ENCODE results near the gene PSMD11.

DNA sequence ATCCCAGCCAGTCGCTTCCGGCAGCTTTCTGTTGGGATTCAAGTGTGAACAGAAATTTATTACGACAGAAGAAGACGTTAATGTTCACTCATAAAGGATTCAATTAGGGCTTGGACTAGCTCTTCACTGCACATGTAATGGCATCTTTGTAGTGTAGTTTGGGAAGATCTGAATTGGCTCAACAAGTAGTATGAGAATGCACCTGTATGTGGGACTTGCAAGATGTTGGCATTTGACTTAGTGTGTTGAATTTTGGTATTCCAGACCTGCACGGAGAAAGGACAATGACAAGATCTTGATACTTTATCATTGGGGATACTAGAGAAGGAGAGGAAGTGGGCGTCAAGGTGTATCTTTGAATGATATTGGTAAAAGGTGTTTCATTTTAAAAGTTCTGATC is 1.2 kb downstream of the PSMD11 start:
- TF ChIP-seq, protein P1, sequence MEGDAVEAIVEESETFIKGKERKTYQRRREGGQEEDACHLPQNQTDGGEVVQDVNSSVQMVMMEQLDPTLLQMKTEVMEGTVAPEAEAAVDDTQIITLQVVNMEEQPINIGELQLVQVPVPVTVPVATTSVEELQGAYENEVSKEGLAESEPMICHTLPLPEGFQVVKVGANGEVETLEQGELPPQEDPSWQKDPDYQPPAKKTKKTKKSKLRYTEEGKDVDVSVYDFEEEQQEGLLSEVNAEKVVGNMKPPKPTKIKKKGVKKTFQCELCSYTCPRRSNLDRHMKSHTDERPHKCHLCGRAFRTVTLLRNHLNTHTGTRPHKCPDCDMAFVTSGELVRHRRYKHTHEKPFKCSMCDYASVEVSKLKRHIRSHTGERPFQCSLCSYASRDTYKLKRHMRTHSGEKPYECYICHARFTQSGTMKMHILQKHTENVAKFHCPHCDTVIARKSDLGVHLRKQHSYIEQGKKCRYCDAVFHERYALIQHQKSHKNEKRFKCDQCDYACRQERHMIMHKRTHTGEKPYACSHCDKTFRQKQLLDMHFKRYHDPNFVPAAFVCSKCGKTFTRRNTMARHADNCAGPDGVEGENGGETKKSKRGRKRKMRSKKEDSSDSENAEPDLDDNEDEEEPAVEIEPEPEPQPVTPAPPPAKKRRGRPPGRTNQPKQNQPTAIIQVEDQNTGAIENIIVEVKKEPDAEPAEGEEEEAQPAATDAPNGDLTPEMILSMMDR (IDR thresholded peaks at IDR 0.05) = no peak
- no peak for TF ChIP-seq POLR2A (IDR thresholded peaks at IDR 0.05)
